HuH-7.5 (cell line): ENCODE measurements around the gene OR2L2.
"Not testable (repeated sequence)": the region's sequence is repeated elsewhere in the genome, so short reads cannot be mapped to it uniquely, and the experiment has no call there.

Source experiments
- DNase-seq: peaks from one replicate; pipeline ENCODE4 v3.0.0; 2011; ENCODE audit warnings: low spot score

The OR2L2 gene, protein sequence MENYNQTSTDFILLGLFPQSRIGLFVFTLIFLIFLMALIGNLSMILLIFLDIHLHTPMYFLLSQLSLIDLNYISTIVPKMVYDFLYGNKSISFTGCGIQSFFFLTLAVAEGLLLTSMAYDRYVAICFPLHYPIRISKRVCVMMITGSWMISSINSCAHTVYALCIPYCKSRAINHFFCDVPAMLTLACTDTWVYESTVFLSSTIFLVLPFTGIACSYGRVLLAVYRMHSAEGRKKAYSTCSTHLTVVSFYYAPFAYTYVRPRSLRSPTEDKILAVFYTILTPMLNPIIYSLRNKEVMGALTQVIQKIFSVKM

DNA sequence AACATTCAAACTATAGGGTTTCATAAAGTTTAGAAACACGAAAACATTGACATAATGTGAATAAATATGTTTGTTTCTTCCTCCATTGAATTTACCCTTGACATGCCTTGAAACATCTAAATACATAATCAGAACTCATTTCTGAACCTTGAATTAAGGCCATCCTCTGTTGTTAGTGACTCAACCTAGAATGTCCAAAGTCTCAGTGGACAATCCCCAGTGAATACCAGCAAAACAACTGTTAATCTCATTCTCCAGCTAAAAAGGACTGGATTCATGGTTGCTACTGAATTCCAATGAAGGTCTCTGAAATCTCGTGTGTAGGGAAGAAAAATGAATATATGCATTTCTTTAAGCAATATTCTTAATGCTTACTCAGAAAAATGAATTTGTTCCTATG, at the start of gene OR2L2:
TSS of gene OR2L2 (plus strand) at position 301 of the 400 bp plus-strand sequence. CDS start 8,198 bp downstream, outside the sequence.
- no peak for DNase-seq

DNA sequence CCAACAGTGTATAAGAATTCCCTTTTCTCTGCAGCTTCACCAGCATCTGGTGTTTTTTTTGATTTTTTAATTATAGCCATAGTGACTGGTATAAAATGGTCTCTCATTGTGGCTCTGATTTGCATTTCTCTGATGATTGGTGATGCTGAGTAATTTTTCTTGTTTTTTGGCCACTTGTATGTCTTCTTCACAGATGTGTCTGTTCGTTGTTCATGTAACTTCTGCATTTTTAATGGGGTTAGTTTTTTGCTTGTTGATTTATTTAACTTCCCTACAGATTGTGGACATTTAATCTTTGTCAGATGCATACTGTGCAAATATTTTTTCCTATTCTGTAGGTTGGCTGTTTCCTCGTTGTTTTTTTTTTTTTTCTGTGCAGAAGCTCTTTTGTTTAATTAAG, 36.9 kb upstream of the OR2L2 start:
- DNase-seq = no peak

DNA sequence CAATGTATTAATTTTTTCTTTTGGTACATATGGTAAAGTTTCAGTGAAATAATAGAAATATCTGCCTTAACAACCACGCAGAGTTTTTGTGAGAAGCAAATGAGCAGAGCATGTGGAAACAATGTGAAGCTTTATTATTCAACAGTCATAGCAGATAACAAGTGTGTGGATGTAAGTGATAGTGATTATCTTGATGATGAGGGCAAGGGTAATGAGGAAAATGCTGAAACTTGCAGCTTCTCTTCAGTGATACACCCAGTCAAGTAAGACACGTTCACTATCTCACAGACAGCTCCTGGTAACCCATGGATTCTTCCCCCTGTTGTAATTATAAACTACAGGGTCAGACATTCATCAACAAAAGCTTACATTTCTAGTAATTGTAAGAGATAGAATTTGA, 31.1 kb upstream of the OR2L2 start:
- no peak for DNase-seq

DNA sequence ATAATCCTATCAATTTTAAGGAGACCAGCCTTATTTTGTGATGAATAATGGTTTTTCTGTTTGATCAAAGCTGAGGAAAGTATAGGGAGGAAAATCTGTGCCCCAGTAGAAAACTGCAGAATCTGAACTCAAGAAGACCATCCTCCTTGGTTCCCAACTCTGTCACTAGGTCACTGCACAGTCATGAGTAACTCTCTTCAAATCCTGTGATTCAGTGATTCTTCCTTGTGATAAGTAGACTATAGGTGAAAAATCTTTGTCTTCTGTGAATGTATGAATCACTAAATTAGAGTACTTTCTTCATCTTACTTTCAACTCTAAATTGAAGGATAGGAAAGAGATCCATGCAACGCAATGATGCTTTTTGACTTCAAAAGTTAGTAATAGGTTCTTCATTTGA, 29.7 kb upstream of the OR2L2 start:
- DNase-seq = no peak

DNA sequence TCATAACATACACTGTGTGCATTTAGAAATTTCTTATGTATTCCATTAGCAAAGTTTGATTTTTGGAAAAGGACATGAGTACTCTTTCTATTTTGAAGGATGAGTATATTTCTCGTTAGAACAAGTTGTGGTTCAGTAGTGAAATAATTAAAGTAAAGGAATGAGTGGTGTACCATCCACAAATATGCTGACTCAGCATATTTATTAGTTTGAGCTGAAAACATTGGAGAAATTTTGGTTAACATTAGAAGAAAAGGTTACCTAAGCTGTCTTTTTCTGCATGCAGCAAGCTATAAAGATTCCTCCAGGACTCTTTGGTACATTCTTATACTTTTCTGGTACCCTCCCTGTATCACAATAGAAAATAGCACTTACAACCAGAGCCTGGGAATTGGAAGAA, 22.1 kb upstream of the OR2L2 start:
- DNase-seq = no peak

DNA sequence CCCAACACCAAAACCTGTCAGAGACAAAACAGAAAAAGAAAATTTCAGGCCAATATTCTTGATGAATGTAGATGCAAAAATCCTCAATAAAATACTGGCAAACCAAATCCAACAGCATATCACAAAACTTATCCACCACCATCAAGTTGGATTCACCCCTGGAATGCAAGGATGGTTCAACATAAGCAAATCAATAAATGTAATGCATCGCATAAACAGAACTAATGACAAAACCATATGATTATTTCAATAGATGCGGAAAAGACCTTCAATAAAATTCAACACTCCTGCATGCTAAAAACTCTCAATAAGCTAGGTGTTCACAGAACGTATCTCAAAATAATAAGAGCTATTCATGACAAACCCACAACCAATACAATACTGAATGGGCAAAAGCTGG, 20.2 kb upstream of the OR2L2 start:
- no peak for DNase-seq

DNA sequence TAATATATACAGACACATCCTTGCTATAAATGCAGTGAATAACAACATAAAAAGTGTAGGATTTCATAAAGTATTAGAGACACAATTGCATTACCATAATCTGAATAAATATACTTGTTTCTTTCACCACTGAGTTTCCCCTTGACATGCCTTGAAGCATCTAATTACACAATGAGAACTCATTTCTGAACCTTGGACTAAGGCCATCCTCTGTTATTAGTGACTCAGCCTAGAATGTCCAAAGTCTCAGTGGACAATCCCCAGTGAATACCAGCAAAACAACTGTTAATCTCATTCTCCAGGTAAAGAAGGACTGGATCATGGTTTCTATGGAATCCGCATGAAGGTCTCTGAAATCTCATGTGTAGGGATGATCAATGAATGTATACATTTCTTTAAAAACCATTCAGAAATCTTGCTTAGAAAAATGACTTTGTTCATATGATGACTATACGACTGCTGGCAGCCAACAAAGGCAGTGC, 16.6 kb upstream of the OR2L2 start, which contains the start of gene OR2L5:
TSS of gene OR2L5 (plus strand) at position 432 of the 482 bp plus-strand sequence. CDS start 8,288 bp downstream, outside the sequence.
- DNase-seq = no peak

DNA sequence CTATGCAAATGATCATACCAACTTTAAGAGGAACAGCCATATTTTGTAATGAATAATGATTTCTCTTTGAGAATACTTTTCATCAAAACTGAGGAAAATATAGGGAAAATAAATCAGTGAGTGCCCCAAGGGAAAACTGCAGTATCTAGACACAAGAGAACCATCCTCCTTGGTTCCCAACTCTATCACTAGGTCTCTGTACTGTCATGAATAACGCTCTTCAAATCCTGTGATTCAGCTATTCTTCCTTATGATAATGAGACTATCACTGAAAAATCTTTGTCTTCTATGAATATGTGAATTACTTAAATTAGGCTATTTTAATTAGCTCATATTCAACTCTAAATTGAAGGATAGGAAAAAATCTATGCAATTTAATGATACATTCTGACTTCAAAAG, 14.1 kb upstream of the OR2L2 start:
- no peak for DNase-seq

DNA sequence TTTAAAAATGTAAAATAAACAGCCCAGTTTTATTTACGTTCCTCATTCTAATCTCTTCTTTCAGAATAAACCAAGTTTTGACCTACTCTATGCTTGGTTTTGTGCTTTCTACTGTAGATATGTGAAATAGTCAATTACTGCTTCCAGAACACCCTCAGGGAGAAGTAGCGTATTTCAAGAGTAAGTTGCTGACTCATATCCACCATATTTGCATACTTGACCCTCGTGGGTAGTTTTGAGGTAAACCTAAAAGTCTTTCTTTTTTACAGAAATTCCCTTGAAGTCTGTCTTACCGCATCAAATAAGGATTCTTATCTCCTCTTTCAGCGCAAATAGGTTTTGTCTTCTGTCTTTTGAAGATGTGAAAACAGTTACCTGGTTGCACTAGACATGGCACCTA, 15.3 kb downstream of the OR2L2 start:
- no peak for DNase-seq

DNA sequence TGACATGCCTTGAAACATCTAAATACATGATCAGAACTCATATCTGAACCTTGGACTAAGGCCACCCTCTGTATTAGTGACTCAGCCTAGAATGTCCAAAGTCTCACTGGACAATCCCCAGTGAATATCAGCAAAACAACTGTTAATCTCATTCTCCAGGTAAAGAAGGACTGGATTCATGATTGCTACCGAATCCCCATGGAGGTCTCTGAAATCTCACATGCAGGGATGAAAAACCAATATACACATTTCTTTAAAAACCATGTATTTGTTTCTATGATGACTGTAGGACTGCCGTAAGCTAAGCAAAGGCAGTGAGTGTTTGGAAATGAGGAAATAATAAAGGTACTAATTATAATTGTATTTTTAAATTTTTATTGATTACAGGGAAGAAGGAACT, 16.7 kb downstream of the OR2L2 start, which contains the start of gene OR2L3:
TSS of gene OR2L3 (plus strand) at position 301 of the 400 bp plus-strand sequence. CDS start 13,846 bp downstream, outside the sequence.
- DNase-seq = no peak

DNA sequence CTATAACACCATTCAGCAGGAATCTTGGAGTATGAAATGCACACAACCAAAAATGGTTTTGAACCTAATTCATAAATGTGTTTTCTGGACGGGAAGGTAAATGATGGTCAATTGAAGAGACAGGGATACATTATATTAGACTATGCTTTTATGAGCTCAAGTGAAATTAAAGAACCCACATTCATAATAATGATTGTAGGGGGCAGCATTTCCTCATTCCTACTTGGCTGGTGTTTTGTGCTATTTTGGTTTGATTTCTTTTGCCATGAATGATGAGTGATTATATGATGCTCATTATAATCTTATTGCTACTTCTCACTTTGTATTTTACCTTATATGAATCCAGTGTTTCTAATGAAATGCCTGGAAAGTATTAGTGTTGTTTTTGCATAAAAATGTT, 17.1 kb downstream of the OR2L2 start:
- DNase-seq = no peak

DNA sequence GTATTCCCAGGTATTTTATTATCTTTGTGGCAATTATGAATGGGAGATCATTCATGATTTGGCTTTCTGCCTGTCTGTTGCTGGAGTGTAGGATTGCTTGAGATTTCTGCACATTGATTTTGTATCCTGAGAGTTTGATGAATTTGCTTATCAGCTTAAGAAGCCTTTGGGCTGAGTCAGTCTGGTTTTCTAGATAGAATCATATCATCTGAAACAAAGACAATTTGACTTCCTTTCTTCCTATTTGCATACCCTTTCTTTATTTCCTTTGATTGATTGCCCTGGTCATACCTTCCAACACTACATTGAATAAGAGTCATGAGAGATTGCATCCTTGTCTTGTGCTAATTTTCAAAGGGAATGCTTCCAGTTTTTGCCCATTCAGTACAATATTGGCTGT, 24.8 kb downstream of the OR2L2 start:
- DNase-seq = no peak

DNA sequence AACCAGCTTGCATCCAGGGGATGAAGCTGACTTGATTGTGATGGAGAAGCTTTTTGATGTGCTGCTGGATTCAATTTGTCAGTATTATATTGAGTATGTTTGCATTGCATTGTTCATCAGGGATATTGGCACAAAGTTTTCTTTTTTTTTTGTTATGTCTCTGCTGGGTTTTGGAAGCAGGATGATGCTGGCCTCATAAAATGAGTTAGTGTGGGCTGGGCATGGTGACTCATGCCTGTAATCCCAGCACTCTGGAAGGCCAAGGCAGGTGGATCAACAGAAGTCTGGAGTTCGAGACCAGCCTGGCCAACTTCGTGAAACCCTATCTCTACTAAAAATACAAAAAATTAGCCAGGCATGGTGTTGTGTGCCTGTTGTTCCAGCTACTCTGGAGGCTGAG, 25.4 kb downstream of the OR2L2 start:
- no peak for DNase-seq

DNA sequence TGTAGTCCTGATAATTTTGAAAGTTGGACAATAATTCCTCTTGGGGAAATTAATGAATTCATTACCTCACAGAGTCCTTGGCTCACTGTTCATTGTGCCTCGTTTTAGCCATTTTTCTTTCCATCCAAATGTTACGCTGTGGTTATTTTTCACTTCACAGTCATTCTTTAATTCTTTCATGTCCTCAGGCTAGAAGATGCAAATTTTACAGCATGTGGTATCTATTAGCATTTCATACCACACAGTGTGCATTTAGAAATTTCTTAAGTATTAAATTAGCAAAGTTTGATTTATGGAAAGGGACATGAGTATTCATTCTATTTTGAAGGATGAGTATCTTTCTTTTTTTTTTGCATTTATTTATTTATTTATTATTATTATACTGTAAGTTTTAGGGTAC, 35.2 kb downstream of the OR2L2 start:
- DNase-seq = no peak

DNA sequence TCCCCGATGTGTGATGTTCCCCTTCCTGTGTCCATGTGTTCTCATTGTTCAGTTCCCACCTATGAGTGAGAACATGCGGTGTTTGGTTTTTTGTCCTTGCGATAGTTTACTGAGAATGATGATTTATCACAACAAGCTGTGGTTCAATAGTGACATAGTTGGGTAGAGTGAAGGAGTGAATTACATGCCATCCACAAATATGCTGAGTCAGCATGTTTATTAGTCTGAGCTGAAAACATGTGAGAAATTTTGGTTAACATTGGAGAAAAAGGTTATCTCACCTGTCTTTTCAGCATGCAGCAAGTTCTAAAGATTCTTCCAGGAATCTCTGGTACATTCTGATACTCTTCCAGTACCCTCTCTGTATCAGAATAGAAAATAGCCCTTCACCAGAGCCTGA, 35.7 kb downstream of the OR2L2 start:
- DNase-seq = no peak

DNA sequence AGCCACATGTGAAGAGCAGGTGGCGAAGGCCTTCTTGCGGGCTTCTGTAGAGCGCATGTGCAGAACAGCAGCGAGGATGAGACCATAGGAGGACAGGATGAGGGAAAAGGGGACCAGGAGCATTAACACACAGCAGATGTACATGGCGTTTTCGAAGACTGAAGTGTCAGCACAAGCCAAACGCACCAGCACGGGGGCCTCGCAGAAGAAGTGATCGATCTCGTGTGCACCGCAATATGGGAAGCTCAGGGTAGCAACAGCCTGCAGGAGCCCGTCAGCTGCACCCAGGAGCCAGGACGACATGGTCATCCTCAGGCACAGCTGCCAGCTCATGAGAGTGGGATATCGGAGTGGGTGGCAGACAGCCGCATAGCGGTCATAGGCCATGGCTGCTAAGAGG, 54.0 kb downstream of the OR2L2 start:
- DNase-seq = not testable (repeated sequence)
